Cardiac septum (tissue), 1 donor: ENCODE data around the gene TNFAIP3. TPM values are rescaled to one million over a fixed set of nuclear protein-coding genes. Genes with fewer than 3 reads are reported as not detected.
"Not testable (repeated sequence)": the region's sequence is repeated elsewhere in the genome, so short reads cannot be mapped to it uniquely, and the experiment has no call there.

Experiments used
- DNase-seq: peaks from one replicate; pipeline ENCODE4 v3.0.0-alpha.2; 2020; ENCODE audit warnings: low spot score
- intact Hi-C: fragments of 100-400 bp; cut with DNase I; formaldehyde crosslinking; loops from one replicate; pipeline ENCODE4 v1.14.0; 2022
- total RNA-seq: library from RNA; stranded (reverse); fragmentation: NEBNext Ultra II Directional; extraction: Animal tissue kit (Norgen Biotek cat#: 25700); gene quantifications from one replicate; pipeline ENCODE4 v1.2.1, GENCODE V29; 2021
- donor health status: DM: no; HTN: no; CAD: no.

The TNFAIP3 gene
- total RNA-seq, 1 donor from 2014 or later, result 7.9 TPM

GRCh38 chr6:137874204-137875057 is 7.4 kb downstream of the TNFAIP3 start:
- intact Hi-C loops, result no loop called here

DNA sequence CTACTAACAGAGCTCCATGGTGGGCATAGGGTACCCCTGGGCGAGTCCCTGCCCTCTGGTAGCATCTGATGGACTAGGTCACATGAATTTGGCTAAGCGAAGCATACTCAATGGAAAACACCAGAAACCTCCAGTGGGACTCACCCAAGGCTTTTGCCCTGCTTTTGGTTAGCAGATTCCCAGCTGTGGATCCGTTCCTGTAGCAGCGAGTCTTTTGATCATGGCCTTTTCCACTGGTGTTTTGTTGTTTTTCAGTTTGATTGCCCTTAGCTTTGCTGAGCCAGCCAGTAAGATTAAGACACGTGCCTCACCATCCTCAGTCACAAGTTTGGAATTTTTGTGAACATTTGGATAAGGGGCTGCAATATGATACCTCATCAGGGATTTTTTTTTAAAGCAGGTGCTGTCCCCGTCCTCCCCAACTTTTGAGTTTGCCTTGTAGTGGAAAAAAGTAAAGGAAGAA is 8.0 kb downstream of the TNFAIP3 start:
- no peak for DNase-seq
- intact Hi-C loops, result no loop called here

More at GRCh38 chr6:137874204-137875057, 7.4 kb downstream of the TNFAIP3 start:
- no peak for DNase-seq

- DNase-seq, result no peak
- intact Hi-C loops, result no loop called here
Observed at GRCh38 chr6:137875606-137876005, 8.5 kb downstream of the TNFAIP3 start.

DNA sequence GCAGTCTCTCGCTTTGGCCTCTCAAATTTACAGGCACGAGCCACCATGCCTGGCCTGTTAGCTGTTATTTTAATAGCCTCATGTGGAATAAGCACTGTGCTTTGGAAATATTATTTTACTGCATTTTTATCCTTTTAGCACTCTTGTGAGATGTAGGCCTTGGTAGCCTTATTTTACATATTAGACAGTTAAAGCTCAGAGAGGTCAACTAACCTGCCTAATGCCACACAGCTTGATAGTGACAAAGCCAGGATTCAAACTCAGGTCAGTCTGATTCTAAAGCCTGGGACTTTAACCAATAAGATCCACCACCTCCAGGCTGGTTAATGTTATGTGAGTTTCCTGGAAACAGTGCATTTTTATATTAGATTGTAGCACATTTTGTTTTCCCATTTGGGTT is 9.5 kb downstream of the TNFAIP3 start:
- intact Hi-C loops, result no loop called here

DNA sequence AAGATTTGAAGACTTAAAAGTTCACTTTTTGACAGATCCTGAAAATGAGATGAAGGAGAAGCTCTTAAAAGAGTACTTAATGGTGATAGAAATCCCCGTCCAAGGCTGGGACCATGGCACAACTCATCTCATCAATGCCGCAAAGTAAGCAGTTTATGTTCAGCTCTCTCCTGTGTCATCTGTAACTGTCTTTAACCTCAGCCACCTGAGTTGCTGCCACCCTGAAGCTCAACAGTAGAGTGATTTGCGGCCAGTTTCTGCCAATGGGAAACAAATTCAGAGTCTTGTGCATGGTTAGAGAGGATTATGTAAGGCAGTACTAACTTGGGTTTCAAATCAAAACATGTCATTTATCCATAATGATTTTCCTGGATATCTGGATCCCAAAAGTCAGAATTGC is 10.1 kb downstream of the TNFAIP3 start:
- DNase-seq, result no peak
- intact Hi-C loops, result no loop called here

More for the DNA sequence above, 9.5 kb downstream of the TNFAIP3 start:
- no peak for DNase-seq

DNA sequence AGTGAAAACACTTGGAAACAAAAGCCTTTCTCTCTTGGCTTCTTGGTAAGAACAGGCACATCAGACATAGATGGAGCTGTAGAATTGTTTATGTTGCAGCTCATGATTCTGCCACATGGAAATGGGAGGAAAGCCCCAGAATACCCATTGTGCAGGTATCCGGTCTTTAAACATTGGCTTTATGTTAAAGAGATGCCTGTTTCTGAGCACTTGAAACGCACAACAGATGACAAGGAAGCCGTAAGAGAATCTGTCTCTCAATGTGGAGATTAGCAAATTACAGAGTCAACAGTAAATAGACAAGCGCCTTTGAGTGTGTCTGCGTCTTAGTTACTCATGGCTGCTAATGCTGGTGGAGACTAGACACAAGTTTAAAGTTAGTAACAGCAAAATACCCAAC is 10.5 kb downstream of the TNFAIP3 start:
- DNase-seq, result no peak
- intact Hi-C loops, result no loop called here

DNA sequence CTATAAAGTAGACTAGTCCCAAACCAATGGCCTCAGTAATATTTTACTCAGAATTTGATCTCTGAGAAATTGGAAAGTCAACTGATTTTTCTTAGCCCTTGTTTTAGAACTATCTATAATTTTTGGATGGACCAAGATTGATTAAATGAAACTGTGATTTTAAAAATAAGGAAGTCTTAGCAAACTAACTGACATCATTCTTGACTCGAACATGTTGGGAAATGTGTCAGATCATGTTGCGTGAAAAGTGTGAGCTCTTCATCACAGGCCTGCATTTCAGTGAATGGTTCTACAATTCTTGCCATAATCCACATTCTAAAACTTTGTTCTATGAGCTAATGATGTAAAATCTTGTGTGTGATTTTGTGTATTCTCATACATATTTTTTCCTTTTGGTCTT is 11.0 kb downstream of the TNFAIP3 start:
- intact Hi-C loops, result no loop called here
- DNase-seq, result no peak

- no peak for DNase-seq
- intact Hi-C loops, result no loop called here
Observed at GRCh38 chr6:137878486-137879285, 11.6 kb downstream of the TNFAIP3 start.

DNA sequence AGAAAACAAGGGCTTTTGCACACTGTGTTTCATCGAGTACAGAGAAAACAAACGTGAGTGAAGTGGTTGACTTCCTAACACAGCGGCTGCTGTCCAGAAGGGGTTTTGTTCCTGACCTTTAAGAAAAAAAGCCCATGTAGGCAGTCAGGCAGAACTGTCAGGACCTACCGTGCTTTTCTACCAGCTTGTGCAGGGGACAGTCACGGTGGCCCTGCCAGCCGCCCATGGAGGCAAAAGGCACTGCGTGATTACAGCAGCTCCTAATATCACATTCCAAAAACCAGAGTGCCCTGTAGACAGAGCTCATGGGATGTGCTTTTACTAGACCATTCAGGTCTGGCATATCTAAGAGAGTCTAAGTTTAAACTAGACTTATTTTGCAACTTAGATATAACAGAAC is 12.2 kb downstream of the TNFAIP3 start:
- intact Hi-C loops, result no loop called here
- DNase-seq, result no peak

- no peak for DNase-seq
- intact Hi-C loops, result no loop called here
Observed at GRCh38 chr6:137879885-137880745, 13.1 kb downstream of the TNFAIP3 start.

GRCh38 chr6:137880746-137881521 is 13.9 kb downstream of the TNFAIP3 start:
- no peak for DNase-seq
- intact Hi-C loops, result no loop called here

- no peak for DNase-seq
- intact Hi-C loops, result no loop called here
Observed at GRCh38 chr6:137881522-137881886, 14.4 kb downstream of the TNFAIP3 start.

GRCh38 chr6:137882225-137882961 is 15.3 kb downstream of the TNFAIP3 start:
- intact Hi-C loops, result no loop called here
- no peak for DNase-seq

GRCh38 chr6:137883400-137884148 is 16.5 kb downstream of the TNFAIP3 start:
- DNase-seq, result no peak
- intact Hi-C loops, result no loop called here

- DNase-seq, result no peak
- intact Hi-C loops, result no loop called here
Observed at GRCh38 chr6:137884149-137884909, 17.3 kb downstream of the TNFAIP3 start.

GRCh38 chr6:137884910-137885229 is 17.8 kb downstream of the TNFAIP3 start:
- intact Hi-C loops, DNase-seq: not testable (repeated sequence)

- intact Hi-C loops, DNase-seq: not testable (repeated sequence)
Observed at GRCh38 chr6:137886226-137886625, 19.2 kb downstream of the TNFAIP3 start.
